Frontal cortex (tissue), 1 donor: ENCODE data around the gene SLC12A9. TPM values are rescaled to one million over a fixed set of nuclear protein-coding genes. Genes with fewer than 3 reads are reported as not detected.

Experiments used
- small RNA-seq: library from RNA; depleted of rRNA; stranded (forward); fragments of <200 nt; gene quantifications from one replicate; pipeline ENCODE3, GENCODE V24; 2014
- total RNA-seq: library from RNA; depleted of rRNA; stranded (reverse); fragments of >200 nt; gene quantifications from one replicate; pipeline ENCODE4 v1.2.3, GENCODE V29; 2014

Gene SLC12A9
- total RNA-seq, 1 donor from 2014 or later, result 18.3 TPM

Small RNAs within 50 kb of the gene (small RNA-seq; reads per million reads assigned to genes)
- gene RN7SL549P, result not detected
- not detected for gene RN7SL750P

Other genes starting within 250 kb of the SLC12A9 start
- 9.0 TPM for gene MOSPD3, start 240.2 kb upstream of the SLC12A9 start, total RNA-seq
- 2.9 TPM for gene TFR2, start 211.2 kb upstream of the SLC12A9 start, total RNA-seq
- gene ACTL6B, start 196.3 kb upstream of the SLC12A9 start, total RNA-seq, result 163 TPM
- gene GNB2, start 179.0 kb upstream of the SLC12A9 start, total RNA-seq, result 72.6 TPM
- 15.1 TPM for gene GIGYF1, start 158.5 kb upstream of the SLC12A9 start, total RNA-seq
- gene POP7, start 146.6 kb upstream of the SLC12A9 start, total RNA-seq, result 52.6 TPM
- not detected for gene EPO, start 132.2 kb upstream of the SLC12A9 start, total RNA-seq
- gene ZAN, start 119.1 kb upstream of the SLC12A9 start, total RNA-seq, result not detected
- gene EPHB4, start 25.2 kb upstream of the SLC12A9 start, total RNA-seq, result 7.7 TPM
- gene TRIP6, start 14.7 kb downstream of the SLC12A9 start, total RNA-seq, result 4.1 TPM
- gene SRRT, start 22.4 kb downstream of the SLC12A9 start, total RNA-seq, result 23.2 TPM
- gene UFSP1, start 37.0 kb downstream of the SLC12A9 start, total RNA-seq, result 3.7 TPM
- gene ACHE, start 43.2 kb downstream of the SLC12A9 start, total RNA-seq, result 11.0 TPM
- under 0.01 TPM for gene MUC3A, start 96.8 kb downstream of the SLC12A9 start, total RNA-seq
- gene MUC12, start 116.9 kb downstream of the SLC12A9 start, total RNA-seq, result 0.41 TPM
- gene MUC17, start 167.4 kb downstream of the SLC12A9 start, total RNA-seq, result not detected
- 0.82 TPM for gene TRIM56, start 232.8 kb downstream of the SLC12A9 start, total RNA-seq